Measurements from ENCODE around the gene MPV17L2. TPM values are rescaled to one million over a fixed set of nuclear protein-coding genes. Genes with fewer than 3 reads are reported as not detected.

The MPV17L2 gene
- total RNA-seq, 1 experiment from 2014 or later: 12.9 TPM

GRCh38 chr19:18232540-18233223 is 39.7 kb downstream of the MPV17L2 start:
- intact Hi-C loops (cut with micrococcal nuclease): no loop called here
- Mint-ChIP-seq H3K27ac (ENCODE audit: low read depth, unreplicated experiment) (no peak overlapping the region), H3K27me3 (ENCODE audit: insufficient read depth, unreplicated experiment) (peaks cover 42% of the 10 kb centered on the region), H3K36me3 (ENCODE audit: insufficient read depth, unreplicated experiment) (no peaks in the 10 kb centered on the region), H3K4me1 (ENCODE audit: insufficient read depth, unreplicated experiment) (no peaks in the 10 kb centered on the region), H3K9me3 (ENCODE audit: unreplicated experiment) (no peaks in the 10 kb centered on the region), H3K4me3 (ENCODE audit: unreplicated experiment) (no peak overlapping the region)
- ChIA-PET POLR2A (interaction anchor here (0.6 kb wide), 1 partner anchor 60 kb away, joined by 4 read pairs; no protein-coding TSS in a partner anchor), CTCF (interaction anchor here (0.5 to 2.5 kb wide), 6 partner anchors 14 to 736 kb away, joined by 3 to 13 read pairs (median 3); partner anchors contain the start of gene MAST3)
- no peak for DNase-seq (ENCODE audit: unreplicated experiment)
- no TSS peak for BruUV-seq (replicated peaks)
- no peak for TF ChIP-seq CTCF (IDR thresholded peaks at IDR 0.05; ENCODE audit: unreplicated experiment)

- H3K27ac Mint-ChIP-seq (ENCODE audit: low read depth, unreplicated experiment): no peak overlapping the region
- H3K27me3 Mint-ChIP-seq (ENCODE audit: insufficient read depth, unreplicated experiment): peaks cover 42% of the 10 kb centered on the region
- H3K36me3 Mint-ChIP-seq (ENCODE audit: insufficient read depth, unreplicated experiment): no peaks in the 10 kb centered on the region
- H3K4me1 Mint-ChIP-seq (ENCODE audit: insufficient read depth, unreplicated experiment): no peaks in the 10 kb centered on the region
- POLR2A ChIA-PET: interaction anchor here (0.6 kb wide), 1 partner anchor 59 kb away, joined by 4 read pairs; no protein-coding TSS in a partner anchor
- DNase-seq (ENCODE audit: unreplicated experiment): peak; percentile 38
- no peak for TF ChIP-seq CTCF (IDR thresholded peaks at IDR 0.05; ENCODE audit: unreplicated experiment)
- CTCF ChIA-PET: interaction anchor here (0.6 to 2.5 kb wide), 3 partner anchors 18 to 261 kb away, joined by 3 to 13 read pairs (median 3); partner anchors contain the start of gene MAST3
- intact Hi-C loops (cut with micrococcal nuclease): no loop called here
- H3K9me3 Mint-ChIP-seq (ENCODE audit: unreplicated experiment): no peaks in the 10 kb centered on the region
- BruUV-seq (replicated peaks): no TSS peak
- H3K4me3 Mint-ChIP-seq (ENCODE audit: unreplicated experiment): no peak overlapping the region
Observed at GRCh38 chr19:18233224-18233825, 40.3 kb downstream of the MPV17L2 start.

GRCh38 chr19:18234194-18234593 is 41.2 kb downstream of the MPV17L2 start:
- Mint-ChIP-seq H3K27me3 (ENCODE audit: insufficient read depth, unreplicated experiment) (peaks cover 42% of the 10 kb centered on the region), H3K36me3 (ENCODE audit: insufficient read depth, unreplicated experiment) (no peaks in the 10 kb centered on the region), H3K4me3 (ENCODE audit: unreplicated experiment) (no peak overlapping the region), H3K9me3 (ENCODE audit: unreplicated experiment) (no peaks in the 10 kb centered on the region), H3K27ac (ENCODE audit: low read depth, unreplicated experiment) (no peak overlapping the region), H3K4me1 (ENCODE audit: insufficient read depth, unreplicated experiment) (no peaks in the 10 kb centered on the region)
- no TSS peak for BruUV-seq (replicated peaks)
- CTCF ChIA-PET: no interaction called here
- DNase-seq (ENCODE audit: unreplicated experiment): no peak
- POLR2A ChIA-PET: no interaction called here
- TF ChIP-seq CTCF (IDR thresholded peaks at IDR 0.05; ENCODE audit: unreplicated experiment): no peak
- intact Hi-C loops (cut with micrococcal nuclease): no loop called here

GRCh38 chr19:18239303-18239702 is 46.3 kb downstream of the MPV17L2 start:
- no TSS peak for BruUV-seq (replicated peaks)
- CTCF ChIA-PET: interaction anchor here (1.1 to 1.3 kb wide), 2 partner anchors 13 to 83 kb away, joined by 3 to 11 read pairs; partner anchors contain the start of gene LSM4
- H3K27ac Mint-ChIP-seq (ENCODE audit: low read depth, unreplicated experiment): no peak overlapping the region
- H3K4me1 Mint-ChIP-seq (ENCODE audit: insufficient read depth, unreplicated experiment): no peaks in the 10 kb centered on the region
- TF ChIP-seq CTCF (IDR thresholded peaks at IDR 0.05; ENCODE audit: unreplicated experiment): no peak
- H3K9me3 Mint-ChIP-seq (ENCODE audit: unreplicated experiment): no peaks in the 10 kb centered on the region
- H3K36me3 Mint-ChIP-seq (ENCODE audit: insufficient read depth, unreplicated experiment): no peaks in the 10 kb centered on the region
- intact Hi-C loops (cut with micrococcal nuclease): no loop called here
- no peak for DNase-seq (ENCODE audit: unreplicated experiment)
- H3K27me3 Mint-ChIP-seq (ENCODE audit: insufficient read depth, unreplicated experiment): peaks cover 46% of the 10 kb centered on the region
- no peak overlapping the region for H3K4me3 Mint-ChIP-seq (ENCODE audit: unreplicated experiment)
- POLR2A ChIA-PET: interaction anchor here (0.6 to 1.1 kb wide), 2 partner anchors 42 to 102 kb away, joined by 3 to 4 read pairs; partner anchors contain the start of gene JUND
